ENCODE data around the gene LENG9. TPM values are rescaled to one million over a fixed set of nuclear protein-coding genes. Genes with fewer than 3 reads are reported as not detected.

Gene LENG9
- total RNA-seq, 1 experiment from 2014 or later, result 0.40 TPM

DNA sequence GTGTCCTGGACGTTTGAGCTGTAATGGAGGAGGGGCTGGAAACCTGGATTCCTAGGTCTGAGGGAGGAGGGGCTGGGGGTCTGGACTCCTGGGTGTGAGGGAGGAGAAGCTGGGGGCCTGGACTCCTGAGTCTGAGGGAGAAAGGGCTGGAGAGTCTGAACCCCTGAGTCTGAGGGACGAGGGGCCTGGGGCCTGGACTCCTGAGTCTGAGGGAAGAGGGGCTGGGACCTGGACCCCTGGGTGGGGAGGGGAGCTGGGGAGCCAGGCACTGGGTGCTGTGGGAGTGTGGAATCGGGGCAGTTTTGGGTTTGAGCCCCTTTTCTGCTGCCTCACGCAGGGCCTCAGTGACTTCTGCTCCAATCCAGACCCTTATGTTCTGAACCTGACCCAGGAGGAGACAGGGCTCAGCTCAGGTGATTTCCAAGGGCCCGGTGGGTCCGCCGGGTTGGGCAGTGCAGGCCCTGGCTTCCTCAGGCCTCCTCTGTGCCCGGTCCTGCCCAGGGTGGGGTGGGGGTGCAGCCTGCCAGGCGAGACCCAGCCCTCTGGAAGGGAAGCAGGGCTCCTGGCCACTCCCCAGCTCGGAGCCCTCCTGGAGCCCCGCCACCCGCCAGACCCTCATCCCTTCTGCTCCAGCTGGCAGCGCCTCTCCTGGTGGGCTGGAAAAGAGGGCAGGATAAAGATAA, 33.9 kb downstream of the LENG9 start:
- Histone ChIP-seq H3K27me3 (peaks cover 7% of the 10 kb centered on the region; the same call in 1 of the 2 replicates), H3K9me3 (replicated peaks) (no peaks in the 10 kb centered on the region), H3K27ac (no peak overlapping the region), H3K36me3 (no peaks in the 10 kb centered on the region), H3K4me1 (no peaks in the 10 kb centered on the region), H3K4me3 (no peak overlapping the region)
- no peak for DNase-seq

DNA sequence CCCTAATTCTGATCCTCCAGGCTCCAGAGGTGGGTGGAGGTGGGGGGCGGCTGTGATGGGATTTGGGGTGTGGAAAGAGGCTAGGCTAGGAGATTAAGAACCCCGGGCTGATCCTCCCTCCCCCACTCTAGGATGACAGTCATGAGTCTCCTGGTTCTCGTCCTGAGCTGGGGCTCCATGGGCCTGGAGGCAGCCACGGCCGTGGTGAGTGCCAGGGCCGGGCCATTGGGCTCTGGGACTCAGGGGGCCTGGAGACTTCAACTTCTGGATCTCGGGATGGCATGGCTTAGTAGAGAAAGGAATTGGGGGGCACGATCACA, 34.4 kb downstream of the LENG9 start:
- Histone ChIP-seq H3K9me3 (replicated peaks) (no peaks in the 10 kb centered on the region), H3K4me3 (no peak overlapping the region), H3K27me3 (peaks cover 7% of the 10 kb centered on the region; the same call in 1 of the 2 replicates), H3K4me1 (no peaks in the 10 kb centered on the region), H3K36me3 (no peaks in the 10 kb centered on the region), H3K27ac (no peak overlapping the region)
- DNase-seq, result no peak

GRCh38 chr19:54428323-54429175, 35.0 kb downstream of the LENG9 start:
- Histone ChIP-seq H3K27me3 (peaks cover 7% of the 10 kb centered on the region; the same call in 1 of the 2 replicates), H3K36me3 (no peaks in the 10 kb centered on the region), H3K4me3 (no peak overlapping the region), H3K4me1 (no peaks in the 10 kb centered on the region), H3K9me3 (replicated peaks) (no peaks in the 10 kb centered on the region), H3K27ac (no peak overlapping the region)
- DNase-seq, result no peak

DNA sequence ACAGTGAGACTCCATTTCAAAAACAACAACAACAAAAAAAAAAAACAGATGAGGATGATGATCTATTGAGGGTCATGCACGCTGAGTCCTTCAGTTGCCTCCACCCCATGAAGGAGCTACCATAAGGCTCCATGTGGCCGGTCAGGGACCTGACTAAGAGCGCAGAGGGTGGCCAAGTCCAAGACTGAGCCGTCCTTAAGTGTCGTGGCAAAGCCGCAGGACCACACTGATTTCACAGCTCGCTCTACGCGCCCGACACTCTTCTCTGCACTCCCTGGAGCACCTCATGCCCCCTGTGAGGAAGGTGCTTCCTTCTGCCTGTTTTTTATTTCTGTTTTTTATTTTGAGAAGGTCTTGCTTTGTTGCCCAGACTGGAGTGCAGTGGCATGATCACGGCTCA, 36.0 kb downstream of the LENG9 start:
- Histone ChIP-seq H3K36me3 (no peaks in the 10 kb centered on the region), H3K4me1 (no peaks in the 10 kb centered on the region), H3K9me3 (replicated peaks) (no peaks in the 10 kb centered on the region), H3K27ac (no peak overlapping the region), H3K4me3 (no peak overlapping the region), H3K27me3 (peaks cover 7% of the 10 kb centered on the region; the same call in 1 of the 2 replicates)
- no peak for DNase-seq

DNA sequence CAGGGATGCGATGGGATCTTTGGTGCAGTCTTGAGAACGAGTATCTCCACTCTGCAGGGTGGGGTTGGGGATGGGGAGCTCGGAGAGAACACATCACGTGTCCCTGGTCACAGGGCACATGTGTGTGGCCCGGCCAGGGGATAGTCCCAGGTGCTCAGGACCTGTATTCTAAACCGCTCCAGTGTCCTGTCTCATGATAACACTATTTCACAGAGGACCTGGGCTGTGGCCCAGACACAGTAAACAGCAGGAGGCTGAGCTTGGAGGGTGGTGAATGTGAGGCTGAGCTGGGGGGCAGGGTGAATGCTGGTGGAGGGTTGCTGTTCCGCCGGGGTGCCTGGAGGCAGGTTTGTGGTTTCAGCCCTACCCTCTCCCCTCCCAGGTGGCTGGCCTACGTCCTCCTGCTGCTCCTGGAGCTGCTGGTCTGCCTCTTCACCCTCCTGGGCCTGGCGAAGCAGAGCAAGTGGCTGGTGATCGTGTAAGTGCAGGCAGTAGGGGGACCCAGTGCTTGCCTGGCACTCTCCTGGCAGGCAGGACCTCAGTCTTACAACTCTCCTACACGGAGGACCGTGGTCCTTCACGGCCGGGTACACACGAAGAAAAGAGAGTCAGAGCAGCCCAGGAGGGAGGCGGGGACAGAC, 37.2 kb downstream of the LENG9 start:
- H3K4me1 ChIP-seq, result no peaks in the 10 kb centered on the region
- no peak overlapping the region for H3K4me3 ChIP-seq
- H3K9me3 ChIP-seq (replicated peaks), result no peaks in the 10 kb centered on the region
- DNase-seq, result no peak
- peaks cover 18% of the 10 kb centered on the region; the same call in 1 of the 2 replicates for H3K27me3 ChIP-seq
- H3K27ac ChIP-seq, result no peak overlapping the region
- H3K36me3 ChIP-seq, result no peaks in the 10 kb centered on the region

- Histone ChIP-seq H3K4me1 (no peaks in the 10 kb centered on the region), H3K27ac (no peak overlapping the region), H3K36me3 (no peaks in the 10 kb centered on the region), H3K9me3 (replicated peaks) (no peaks in the 10 kb centered on the region), H3K27me3 (peaks cover 25% of the 10 kb centered on the region; the same call in 1 of the 2 replicates), H3K4me3 (no peak overlapping the region)
- DNase-seq, result no peak
Observed at GRCh38 chr19:54425382-54425723, 38.2 kb downstream of the LENG9 start.

DNA sequence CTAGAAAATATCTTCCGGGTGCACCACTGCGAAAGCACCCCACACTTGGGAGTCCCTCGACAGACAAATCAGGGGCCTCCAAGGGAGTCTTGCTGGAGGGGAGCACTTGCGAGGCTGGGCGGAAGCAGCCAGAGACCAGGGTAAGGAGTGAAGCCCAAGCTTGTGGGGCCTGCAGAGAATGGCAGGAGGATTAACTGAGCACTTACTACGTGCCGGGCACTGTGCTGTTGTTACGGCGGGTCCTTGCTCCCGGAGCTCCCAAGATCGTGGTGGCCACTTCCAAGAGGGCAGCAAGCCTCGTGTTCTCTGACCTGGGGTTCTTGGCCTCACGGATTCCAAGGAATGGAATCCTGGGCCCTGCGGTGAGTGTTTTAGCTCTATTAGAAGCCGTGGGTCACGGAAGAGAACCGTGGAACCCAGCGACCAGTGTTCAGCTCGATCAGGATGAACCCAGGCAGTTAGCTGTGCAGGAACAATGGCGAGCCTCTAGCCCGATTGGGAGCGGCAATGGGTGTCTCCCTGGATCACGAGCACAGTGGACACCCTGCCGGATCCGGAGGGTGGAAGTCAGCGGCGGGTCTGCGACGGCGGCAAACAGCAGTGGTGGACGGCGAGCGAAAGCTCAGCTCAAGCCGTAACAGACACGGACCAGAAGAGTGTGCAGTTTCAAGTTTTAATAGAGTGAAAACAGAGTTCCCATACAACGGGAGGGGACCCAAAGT, 38.8 kb downstream of the LENG9 start:
- no peak for DNase-seq
- no peaks in the 10 kb centered on the region for H3K9me3 ChIP-seq (replicated peaks)
- H3K27me3 ChIP-seq, result peaks cover 25% of the 10 kb centered on the region
- H3K36me3 ChIP-seq, result no peaks in the 10 kb centered on the region
- no peak overlapping the region for H3K27ac ChIP-seq
- no peaks in the 10 kb centered on the region for H3K4me1 ChIP-seq
- no peak overlapping the region for H3K4me3 ChIP-seq

GRCh38 chr19:54424201-54424600, 39.4 kb downstream of the LENG9 start:
- H3K36me3 ChIP-seq, result no peaks in the 10 kb centered on the region
- no peaks in the 10 kb centered on the region for H3K4me1 ChIP-seq
- H3K27me3 ChIP-seq, result peaks cover 28% of the 10 kb centered on the region
- no peak overlapping the region for H3K4me3 ChIP-seq
- H3K9me3 ChIP-seq (replicated peaks), result no peaks in the 10 kb centered on the region
- no peak for DNase-seq
- no peak overlapping the region for H3K27ac ChIP-seq

DNA sequence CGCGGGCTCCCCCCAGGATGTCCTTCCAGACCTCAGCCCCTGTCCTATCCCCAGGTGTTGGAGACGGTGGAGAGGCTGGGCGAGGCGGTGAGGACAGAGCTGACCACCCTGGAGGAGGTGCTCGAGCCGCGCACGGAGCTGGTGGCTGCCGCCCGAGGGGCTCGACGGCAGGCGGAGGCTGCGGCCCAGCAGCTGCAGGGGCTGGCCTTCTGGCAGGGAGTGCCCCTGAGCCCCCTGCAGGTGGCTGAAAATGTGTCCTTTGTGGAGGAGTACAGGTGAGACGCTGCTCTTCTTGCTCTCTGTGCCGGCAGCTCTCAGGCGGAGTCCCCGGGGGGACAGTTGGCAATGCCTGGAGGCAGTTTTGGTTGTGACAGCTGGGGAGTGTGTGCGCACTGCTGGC, 41.4 kb downstream of the LENG9 start:
- no peaks in the 10 kb centered on the region for H3K36me3 ChIP-seq
- DNase-seq, result no peak
- no peak overlapping the region for H3K4me3 ChIP-seq
- no peaks in the 10 kb centered on the region for H3K9me3 ChIP-seq (replicated peaks)
- H3K27me3 ChIP-seq, result peaks cover 28% of the 10 kb centered on the region
- no peaks in the 10 kb centered on the region for H3K4me1 ChIP-seq
- H3K27ac ChIP-seq, result no peak overlapping the region

GRCh38 chr19:54421521-54421920, 42.1 kb downstream of the LENG9 start:
- H3K36me3 ChIP-seq, result no peaks in the 10 kb centered on the region
- no peak for DNase-seq
- H3K4me3 ChIP-seq, result no peak overlapping the region
- no peaks in the 10 kb centered on the region for H3K4me1 ChIP-seq
- no peaks in the 10 kb centered on the region for H3K9me3 ChIP-seq (replicated peaks)
- H3K27me3 ChIP-seq, result peaks cover 28% of the 10 kb centered on the region
- no peak overlapping the region for H3K27ac ChIP-seq

DNA sequence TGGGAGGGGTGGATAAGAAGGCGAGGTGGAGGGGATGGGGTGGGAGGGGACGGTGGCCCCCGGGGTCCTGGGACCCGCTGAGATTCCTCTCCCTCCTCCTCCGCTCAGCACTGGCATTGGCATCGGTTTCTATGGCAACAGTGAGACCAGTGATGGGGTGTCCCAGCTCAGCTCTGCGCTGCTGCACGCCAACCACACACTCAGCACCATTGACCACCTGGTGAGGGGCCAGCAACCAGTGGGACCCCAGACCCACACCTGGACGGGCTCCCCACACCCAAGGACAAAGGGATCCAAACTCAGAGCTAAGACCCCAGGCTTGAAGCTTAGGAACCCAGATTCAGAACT, 42.4 kb downstream of the LENG9 start:
- peaks cover 28% of the 10 kb centered on the region for H3K27me3 ChIP-seq
- no peak overlapping the region for H3K4me3 ChIP-seq
- no peaks in the 10 kb centered on the region for H3K36me3 ChIP-seq
- no peaks in the 10 kb centered on the region for H3K4me1 ChIP-seq
- DNase-seq, result no peak
- H3K27ac ChIP-seq, result no peak overlapping the region
- H3K9me3 ChIP-seq (replicated peaks), result no peaks in the 10 kb centered on the region

DNA sequence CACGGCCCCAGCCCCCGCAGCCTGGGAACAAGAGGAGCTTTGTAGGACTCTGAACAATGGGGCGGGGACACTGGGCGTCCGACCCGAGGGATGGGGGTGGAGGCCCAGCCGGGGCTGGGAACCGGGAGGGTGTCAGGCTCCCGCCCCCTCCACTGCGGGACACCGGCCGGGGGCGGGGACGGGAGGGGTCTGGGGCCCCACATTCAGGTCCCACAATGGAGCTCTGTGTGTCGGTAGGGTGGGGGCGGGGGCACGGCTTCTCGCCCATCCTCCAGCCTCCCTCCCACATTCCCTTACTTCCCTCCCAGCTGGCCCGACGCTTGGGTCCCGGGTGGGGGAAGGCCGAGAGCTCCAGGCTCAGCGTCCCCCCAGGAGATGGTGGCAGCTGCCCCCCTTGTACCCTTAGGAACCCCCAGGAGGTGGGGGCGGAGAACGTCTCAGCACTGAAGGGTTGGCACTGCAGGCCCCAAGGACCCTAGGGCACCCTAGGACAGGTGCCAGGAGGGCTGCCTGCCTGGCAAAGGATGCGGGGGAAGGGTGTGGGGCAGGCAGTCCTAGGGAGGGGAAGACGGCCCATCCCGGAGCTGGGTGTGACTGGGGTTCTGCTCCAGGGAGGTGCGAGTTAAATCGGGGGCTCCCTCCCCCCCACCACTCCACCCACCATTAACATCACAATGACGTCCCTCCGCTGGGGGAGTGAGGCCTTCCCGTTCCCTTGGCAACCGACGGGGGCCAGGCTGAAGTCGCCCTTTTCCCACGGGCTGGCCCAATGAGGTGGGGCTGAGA, 43.0 kb downstream of the LENG9 start:
- DNase-seq, result peak in 1 of 2 experiments; percentile 57
- Histone ChIP-seq H3K4me3 (no peak overlapping the region), H3K9me3 (replicated peaks) (no peaks in the 10 kb centered on the region), H3K27ac (no peak overlapping the region), H3K27me3 (peaks cover 28% of the 10 kb centered on the region), H3K4me1 (no peaks in the 10 kb centered on the region), H3K36me3 (no peaks in the 10 kb centered on the region)

DNA sequence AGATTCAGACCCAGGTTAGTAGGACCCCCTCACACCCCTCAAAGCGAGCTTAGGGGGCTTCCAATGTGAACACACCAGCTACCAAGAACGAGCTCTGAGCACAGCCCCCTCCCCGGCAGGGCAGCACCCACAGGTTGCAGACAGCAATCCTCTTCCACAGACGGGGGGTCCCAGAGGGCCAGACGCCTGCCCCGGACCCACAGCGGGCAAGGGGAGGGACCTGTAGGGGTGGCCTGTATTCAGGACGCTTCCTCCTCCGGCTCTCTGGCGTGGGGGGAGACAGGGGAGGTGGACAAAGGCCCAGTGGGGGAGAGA, 43.6 kb downstream of the LENG9 start:
- no peaks in the 10 kb centered on the region for H3K4me1 ChIP-seq
- no peaks in the 10 kb centered on the region for H3K36me3 ChIP-seq
- no peaks in the 10 kb centered on the region for H3K9me3 ChIP-seq (replicated peaks)

DNA sequence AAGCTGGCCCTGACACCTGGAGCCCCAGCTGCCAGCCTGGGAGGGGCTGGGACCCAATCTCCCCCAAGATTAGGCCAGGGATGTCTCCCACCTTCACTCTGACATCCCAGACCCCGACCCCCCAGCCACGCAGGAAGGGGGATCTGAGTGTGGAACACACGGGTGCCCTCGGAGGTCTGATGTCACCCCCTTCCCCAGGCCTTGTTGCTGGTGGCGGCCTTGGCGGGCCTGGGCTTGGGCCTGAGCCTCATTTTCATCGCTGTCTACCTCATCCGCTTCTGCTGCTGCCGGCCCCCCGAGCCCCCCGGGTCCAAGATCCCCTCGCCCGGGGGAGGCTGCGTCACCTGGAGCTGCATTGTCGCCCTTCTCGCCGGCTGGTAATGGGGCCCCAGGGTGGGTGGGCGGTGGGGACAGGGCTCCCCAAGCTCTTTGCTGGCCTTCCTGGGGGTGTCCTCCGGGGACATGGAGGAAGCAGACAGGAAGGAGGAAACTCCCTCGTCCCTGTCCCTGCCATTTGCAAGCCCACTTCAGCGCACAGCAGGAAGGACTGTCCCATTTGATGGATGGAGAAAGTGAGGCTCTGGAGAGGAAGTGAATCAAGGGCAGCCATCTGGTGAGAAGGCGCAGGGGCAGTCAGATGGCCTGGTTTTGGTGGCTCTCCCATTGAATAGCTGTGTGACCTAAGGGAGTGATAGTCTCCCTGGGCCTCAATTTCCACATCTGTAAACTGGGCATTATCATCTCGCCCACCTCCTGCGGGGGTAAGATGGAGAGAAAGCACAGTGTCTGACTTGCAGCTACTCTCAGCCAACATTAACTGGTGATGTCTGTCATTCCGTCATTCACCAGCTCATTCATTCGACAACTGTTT, 44.4 kb downstream of the LENG9 start:
- Histone ChIP-seq H3K4me1 (no peaks in the 10 kb centered on the region), H3K4me3 (no peak overlapping the region), H3K27ac (no peak overlapping the region), H3K9me3 (replicated peaks) (no peaks in the 10 kb centered on the region), H3K36me3 (no peaks in the 10 kb centered on the region), H3K27me3 (peaks cover 28% of the 10 kb centered on the region)
- DNase-seq, result no peak

More for the DNA sequence above, 43.6 kb downstream of the LENG9 start:
- no peak for DNase-seq
- no peak overlapping the region for H3K4me3 ChIP-seq
- H3K27ac ChIP-seq, result no peak overlapping the region
- peaks cover 28% of the 10 kb centered on the region for H3K27me3 ChIP-seq

All from SJCRH30 (cell line).